GM21576 (cell line): ENCODE results near the gene TBX6.

Experiments
- ATAC-seq: cut with Tn5 transposase; IDR thresholded peaks from one replicate; pipeline ENCODE4 v1.9.1; 2021; ENCODE audit warnings: mild to moderate bottlenecking, moderate library complexity; ENCODE audit not compliant: unreplicated experiment

Gene TBX6

GRCh38 chr16:30040221-30040620 is 51.5 kb downstream of the TBX6 start:
- no peak for ATAC-seq
